OCI-LY7 (cell line): Measurements from ENCODE around the gene FLNB. TPM values are rescaled to one million over a fixed set of nuclear protein-coding genes. Genes with fewer than 3 reads are reported as not detected.

Source experiments
- BruUV-seq: library from RNA; stranded (reverse); fragments of 400-500 nt; replicated peaks from 2 replicates; lab custom pipeline; 2021; lab: Mats Ljungman, UMichigan
- CTCF ChIA-PET: fragments of 300-600 bp; sonication (Branson Sonifier 250); formaldehyde crosslinking; loops from one replicate; lab custom pipeline; 2022; ENCODE audit warnings: antibody characterized with exemption; ENCODE audit not compliant: unreplicated experiment; lab: Charles Lee
- POLR2A ChIA-PET: fragments of 300-600 bp; sonication (Branson Sonifier 250); formaldehyde crosslinking; loops from one replicate; lab custom pipeline; 2022; ENCODE audit warnings: antibody characterized with exemption; lab: Charles Lee
- DNase-seq: peaks from one replicate; pipeline ENCODE4 v3.0.0-alpha.2; 2015; ENCODE audit warnings: low spot score
- H2AFZ ChIP-seq: fragments of 200-600 bp; sonication (generic), shearing (Covaris generic); 2 replicates; pipeline ENCODE4 v1.6.1; 2014; ENCODE audit warnings: mild to moderate bottlenecking, antibody characterized with exemption, low read length, moderate library complexity
- H3K27ac ChIP-seq: fragments of 200-600 bp; sonication (generic); 2 replicates; pipeline ENCODE4 v1.5.1; 2014; ENCODE audit warnings: mixed run types, low read depth, mild to moderate bottlenecking, moderate library complexity, low read length, inconsistent platforms; ENCODE audit not compliant: poor library complexity, severe bottlenecking
- H3K36me3 ChIP-seq: fragments of 200-600 bp; sonication (generic); 2 replicates; pipeline ENCODE4 v1.6.1; 2014; ENCODE audit warnings: mild to moderate bottlenecking, antibody characterized with exemption, low read length, moderate library complexity, mixed read lengths; ENCODE audit not compliant: insufficient read depth
- H3K4me1 ChIP-seq: fragments of 200-600 bp; sonication (generic); 2 replicates; pipeline ENCODE4 v1.5.1; 2014; ENCODE audit warnings: mild to moderate bottlenecking, low read length; ENCODE audit not compliant: insufficient read depth, poor library complexity, severe bottlenecking
- H3K4me2 ChIP-seq: fragments of 200-600 bp; sonication (generic); 2 replicates; pipeline ENCODE4 v1.6.1; 2014; ENCODE audit warnings: mild to moderate bottlenecking, low read length
- H3K4me3 ChIP-seq: fragments of 200-600 bp; sonication (generic); 2 replicates; pipeline ENCODE4 v1.5.1; 2014; ENCODE audit warnings: mild to moderate bottlenecking, low read depth, low read length; ENCODE audit not compliant: poor library complexity, severe bottlenecking
- H3K79me2 ChIP-seq: fragments of 200-600 bp; sonication (generic); 2 replicates; pipeline ENCODE4 v1.6.1; 2016; ENCODE audit warnings: low read depth, mild to moderate bottlenecking, low read length, moderate library complexity, mixed read lengths; ENCODE audit not compliant: insufficient read depth
- H3K9me2 ChIP-seq: fragments of 200-600 bp; sonication (generic); 2 replicates; pipeline ENCODE4 v1.6.1; 2016; ENCODE audit warnings: mild to moderate bottlenecking, low read length, mixed read lengths; ENCODE audit not compliant: insufficient read depth
- H3K9me3 ChIP-seq: fragments of 200-600 bp; sonication (generic); 2 replicates; pipeline ENCODE4 v1.6.1; 2014; ENCODE audit warnings: mild to moderate bottlenecking, mixed run types, low read length, mixed read lengths
- H4K20me1 ChIP-seq: fragments of 200-600 bp; sonication (generic); 2 replicates; pipeline ENCODE4 v1.6.1; 2014; ENCODE audit warnings: mild to moderate bottlenecking, antibody characterized with exemption, low read length, moderate library complexity, mixed read lengths; ENCODE audit not compliant: insufficient read depth
- EZH2phosphoT487 ChIP-seq: fragments of 200-600 bp; sonication (generic); IDR thresholded peaks from 2 replicates; pipeline ENCODE4 v1.6.1; 2018; ENCODE audit warnings: low read depth, borderline replicate concordance, mild to moderate bottlenecking, mixed run types, antibody characterized with exemption, low read length, moderate library complexity, mixed read lengths
- intact Hi-C: fragments of 100-400 bp; cut with micrococcal nuclease; formaldehyde crosslinking; loops from one replicate; pipeline ENCODE4 v1.10.0; 2022; ENCODE audit not compliant: unreplicated experiment
- total RNA-seq, 2 experiments: library from RNA; depleted of rRNA in 1 of 2; stranded (reverse); fragments of >200 nt in 1 of 2; shearing (Covaris generic) in 1 of 2; gene quantifications; 2 replicates each; pipeline ENCODE4 v1.2.3, GENCODE V29; 2014 to 2022
- TF ChIP-seq, protein P1 (sequence below): fragments of 200-600 bp; sonication (generic); conservative IDR thresholded peaks from 2 replicates; pipeline ENCODE4 v1.5.1; 2014; ENCODE audit warnings: mild to moderate bottlenecking, antibody characterized with exemption, low read length, moderate library complexity, mixed read lengths

The FLNB gene
- total RNA-seq, 2 experiments from 2014 or later: 29.9 to 39.1 TPM

DNA sequence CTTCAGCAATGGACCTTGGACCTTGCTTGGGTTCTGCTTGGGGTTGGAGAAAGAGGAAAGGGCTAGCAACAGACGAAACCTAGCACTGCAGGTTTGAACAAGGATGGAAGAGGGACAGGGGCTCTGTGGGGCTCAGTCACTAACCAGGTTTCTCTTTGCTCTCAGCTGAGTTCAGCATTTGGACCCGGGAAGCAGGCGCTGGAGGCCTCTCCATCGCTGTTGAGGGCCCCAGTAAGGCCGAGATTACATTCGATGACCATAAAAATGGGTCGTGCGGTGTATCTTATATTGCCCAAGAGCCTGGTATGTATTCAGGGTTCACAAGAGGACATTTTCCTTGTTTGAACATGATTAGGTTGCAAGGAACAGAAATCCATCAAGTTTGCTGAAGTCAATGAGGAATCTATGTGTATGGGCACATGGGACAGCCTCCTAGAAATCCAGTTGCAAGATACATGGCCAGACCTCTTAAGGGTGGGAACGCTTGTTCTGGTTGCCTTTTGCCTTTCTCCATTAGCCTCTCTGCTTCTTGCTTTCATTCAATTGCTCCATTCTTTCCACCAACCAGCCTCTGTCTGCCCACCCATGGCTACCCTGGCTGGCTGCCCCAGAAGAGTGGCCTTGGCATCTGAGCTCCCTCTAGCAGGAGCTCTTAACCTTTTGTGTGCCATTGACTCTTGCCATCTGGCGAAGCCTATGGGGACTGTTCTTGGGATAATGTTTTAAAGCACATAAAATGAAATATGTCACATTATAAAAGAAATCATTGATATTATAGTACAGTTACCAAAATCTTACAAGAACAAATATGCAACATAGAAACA, 146.6 kb downstream of the FLNB start:
- H2AFZ ChIP-seq: no peak overlapping the region
- intact Hi-C loops: no loop called here
- H3K9me3 ChIP-seq: no peaks in the 10 kb centered on the region
- no peak overlapping the region for H3K27ac ChIP-seq
- DNase-seq: no peak
- H4K20me1 ChIP-seq: no peaks in the 10 kb centered on the region
- H3K79me2 ChIP-seq: no peaks in the 10 kb centered on the region
- H3K4me3 ChIP-seq: no peak overlapping the region
- BruUV-seq: no TSS peak
- no peak overlapping the region for H3K4me2 ChIP-seq
- H3K9me2 ChIP-seq: no peaks in the 10 kb centered on the region
- peaks cover 3% of the 10 kb centered on the region; the same call in 1 of the 2 replicates for H3K36me3 ChIP-seq
- TF ChIP-seq, protein P1, sequence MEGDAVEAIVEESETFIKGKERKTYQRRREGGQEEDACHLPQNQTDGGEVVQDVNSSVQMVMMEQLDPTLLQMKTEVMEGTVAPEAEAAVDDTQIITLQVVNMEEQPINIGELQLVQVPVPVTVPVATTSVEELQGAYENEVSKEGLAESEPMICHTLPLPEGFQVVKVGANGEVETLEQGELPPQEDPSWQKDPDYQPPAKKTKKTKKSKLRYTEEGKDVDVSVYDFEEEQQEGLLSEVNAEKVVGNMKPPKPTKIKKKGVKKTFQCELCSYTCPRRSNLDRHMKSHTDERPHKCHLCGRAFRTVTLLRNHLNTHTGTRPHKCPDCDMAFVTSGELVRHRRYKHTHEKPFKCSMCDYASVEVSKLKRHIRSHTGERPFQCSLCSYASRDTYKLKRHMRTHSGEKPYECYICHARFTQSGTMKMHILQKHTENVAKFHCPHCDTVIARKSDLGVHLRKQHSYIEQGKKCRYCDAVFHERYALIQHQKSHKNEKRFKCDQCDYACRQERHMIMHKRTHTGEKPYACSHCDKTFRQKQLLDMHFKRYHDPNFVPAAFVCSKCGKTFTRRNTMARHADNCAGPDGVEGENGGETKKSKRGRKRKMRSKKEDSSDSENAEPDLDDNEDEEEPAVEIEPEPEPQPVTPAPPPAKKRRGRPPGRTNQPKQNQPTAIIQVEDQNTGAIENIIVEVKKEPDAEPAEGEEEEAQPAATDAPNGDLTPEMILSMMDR: no peak
- no peak for TF ChIP-seq EZH2phosphoT487
- ChIA-PET CTCF (interaction anchor here (0.5 kb wide), 1 partner anchor 23 kb away, joined by 3 read pairs; no protein-coding TSS in a partner anchor), POLR2A (interaction anchor here (1.0 kb wide), 1 partner anchor 137 kb away, joined by 6 read pairs; no protein-coding TSS in a partner anchor)
- no peaks in the 10 kb centered on the region for H3K4me1 ChIP-seq

GRCh38 chr3:58155838-58156237, 147.6 kb downstream of the FLNB start:
- no peak for TF ChIP-seq EZH2phosphoT487
- TF ChIP-seq, protein P1: no peak
- BruUV-seq: no TSS peak
- ChIA-PET POLR2A (no interaction called here), CTCF (no interaction called here)
- Histone ChIP-seq H3K9me2 (no peaks in the 10 kb centered on the region), H3K79me2 (no peaks in the 10 kb centered on the region), H3K36me3 (peaks cover 3% of the 10 kb centered on the region; the same call in 1 of the 2 replicates), H3K27ac (no peak overlapping the region), H3K4me2 (no peak overlapping the region), H3K4me1 (no peaks in the 10 kb centered on the region), H3K4me3 (no peak overlapping the region), H4K20me1 (no peaks in the 10 kb centered on the region), H3K9me3 (no peaks in the 10 kb centered on the region), H2AFZ (no peak overlapping the region)
- intact Hi-C loops: no loop called here
- no peak for DNase-seq

- Histone ChIP-seq H3K4me3 (no peak overlapping the region), H4K20me1 (no peaks in the 10 kb centered on the region), H3K27ac (no peak overlapping the region), H3K79me2 (no peaks in the 10 kb centered on the region), H3K9me2 (no peaks in the 10 kb centered on the region), H3K9me3 (no peaks in the 10 kb centered on the region), H3K4me2 (no peak overlapping the region), H3K4me1 (no peaks in the 10 kb centered on the region), H2AFZ (no peak overlapping the region), H3K36me3 (peaks cover 9% of the 10 kb centered on the region; the same call in 1 of the 2 replicates)
- ChIA-PET POLR2A (interaction anchor here (1.4 kb wide), 1 partner anchor 10 kb away, joined by 3 read pairs; no protein-coding TSS in a partner anchor), CTCF (no interaction called here)
- DNase-seq: no peak
- no TSS peak for BruUV-seq
- no peak for TF ChIP-seq EZH2phosphoT487
- TF ChIP-seq, protein P1: no peak
- intact Hi-C loops: no loop called here
Observed at GRCh38 chr3:58157700-58158099, 149.5 kb downstream of the FLNB start.
